Left lung (tissue), 10 donors: ENCODE measurements around the gene TMEM260. TPM values are rescaled to one million over a fixed set of nuclear protein-coding genes. Genes with fewer than 3 reads are reported as not detected.
A peak's percentile ranks its signal among the peaks of the same experiment; 100 is the strongest.

Experiments used
- ATAC-seq: fragments of 200-7000 bp; cut with Tn5 transposase; one replicate; pipeline ENCODE4 v1.9.1; 2020; ENCODE audit warnings: moderate library complexity
- DNase-seq, 4 donors: peaks; one replicate each; pipeline ENCODE4 v3.0.0-alpha.2; 2013 to 2020
- H3K27ac ChIP-seq, 2 donors: fragments of 200-600 bp; sonication (generic) in 1 of 2; one replicate each; pipeline versions ENCODE4 v1.5.0 to v1.8.0; 2020 to 2021
- H3K27me3 ChIP-seq, 2 donors: fragments of 200-600 bp; sonication (generic) in 1 of 2; one replicate each; pipeline versions ENCODE4 v1.5.0 to v1.8.0; 2020 to 2021
- H3K36me3 ChIP-seq, 2 donors: fragments of 200-600 bp; sonication (generic) in 1 of 2; one replicate each; pipeline versions ENCODE4 v1.5.0 to v1.8.0; 2020 to 2021
- H3K4me1 ChIP-seq, 2 donors: fragments of 200-600 bp; one replicate each; pipeline ENCODE4 v1.8.0; 2021
- H3K4me3 ChIP-seq, 2 donors: fragments of 200-600 bp; sonication (generic) in 1 of 2; one replicate each; pipeline versions ENCODE4 v1.5.0 to v1.8.0; 2020 to 2021; ENCODE audit warnings: mild to moderate bottlenecking in 1 of 2
- H3K9me3 ChIP-seq, 2 donors: fragments of 200-600 bp; sonication (generic) in 1 of 2; one replicate each; pipeline versions ENCODE4 v1.5.0 to v1.8.0; 2020 to 2021
- intact Hi-C, 2 donors: fragments of 100-400 bp; cut with DNase I; formaldehyde crosslinking; loops; one replicate each; pipeline versions ENCODE4 v1.11.2 to v1.14.2; 2022
- polyA plus RNA-seq, 6 donors: library from polyadenylated mRNA; unstranded; fragments of 120-200 nt; gene quantifications; one replicate each; pipeline ENCODE4 v1.2.1, GENCODE V29; 2013; ENCODE audit not compliant: insufficient read length in 6 of 6
- total RNA-seq, 2 donors: library from RNA; stranded (reverse); fragmentation: NEBNext Ultra II Directional; extraction: Animal tissue kit (Norgen Biotek cat#: 25700); gene quantifications; one replicate each; pipeline ENCODE4 v1.2.1, GENCODE V29; 2021
- TF ChIP-seq, protein P1 (sequence below), 2 donors: fragments of 200-600 bp; sonication (generic) in 1 of 2; IDR thresholded peaks; one replicate each; pipeline versions ENCODE4 v1.5.0 to v1.8.0; 2021; ENCODE audit warnings: antibody characterized with exemption in 2 of 2
- donor health status: DM: no; HTN: yes; CAD: no.
- donor health status: DM: no; HTN: no; CAD: no.

TMEM260 gene
- total and polyA plus RNA-seq, 8 donors, result 24.2 to 34.9 (median 28.7) TPM

DNA sequence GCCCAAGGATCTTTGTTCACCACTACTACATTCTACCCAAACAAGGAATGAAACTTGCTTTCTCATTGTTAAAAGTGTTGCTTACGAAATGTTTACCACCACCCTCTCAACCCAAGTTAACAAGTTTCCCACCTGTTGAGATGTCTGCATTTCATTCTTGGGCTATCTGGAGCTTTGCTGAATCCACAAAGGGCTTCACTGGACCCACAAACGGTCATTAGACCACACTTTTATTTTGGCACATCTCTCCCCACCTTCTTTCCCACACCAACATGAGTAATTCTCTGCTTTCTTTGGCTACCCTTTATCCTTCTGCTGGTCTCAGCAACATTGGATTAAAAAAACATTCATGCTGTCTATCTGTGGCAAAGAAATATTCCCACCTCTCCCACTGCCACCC, 78.0 kb downstream of the TMEM260 start:
- Histone ChIP-seq H3K27me3 (no peaks in the 10 kb centered on the region), H3K9me3 (no peaks in the 10 kb centered on the region), H3K27ac (no peak overlapping the region), H3K36me3 (no peaks in the 10 kb centered on the region), H3K4me3 (no peak overlapping the region), H3K4me1 (no peaks in the 10 kb centered on the region)
- ATAC-seq, result no peak
- DNase-seq, result no peak
- intact Hi-C loops, result no loop called here
- TF ChIP-seq, protein P1, sequence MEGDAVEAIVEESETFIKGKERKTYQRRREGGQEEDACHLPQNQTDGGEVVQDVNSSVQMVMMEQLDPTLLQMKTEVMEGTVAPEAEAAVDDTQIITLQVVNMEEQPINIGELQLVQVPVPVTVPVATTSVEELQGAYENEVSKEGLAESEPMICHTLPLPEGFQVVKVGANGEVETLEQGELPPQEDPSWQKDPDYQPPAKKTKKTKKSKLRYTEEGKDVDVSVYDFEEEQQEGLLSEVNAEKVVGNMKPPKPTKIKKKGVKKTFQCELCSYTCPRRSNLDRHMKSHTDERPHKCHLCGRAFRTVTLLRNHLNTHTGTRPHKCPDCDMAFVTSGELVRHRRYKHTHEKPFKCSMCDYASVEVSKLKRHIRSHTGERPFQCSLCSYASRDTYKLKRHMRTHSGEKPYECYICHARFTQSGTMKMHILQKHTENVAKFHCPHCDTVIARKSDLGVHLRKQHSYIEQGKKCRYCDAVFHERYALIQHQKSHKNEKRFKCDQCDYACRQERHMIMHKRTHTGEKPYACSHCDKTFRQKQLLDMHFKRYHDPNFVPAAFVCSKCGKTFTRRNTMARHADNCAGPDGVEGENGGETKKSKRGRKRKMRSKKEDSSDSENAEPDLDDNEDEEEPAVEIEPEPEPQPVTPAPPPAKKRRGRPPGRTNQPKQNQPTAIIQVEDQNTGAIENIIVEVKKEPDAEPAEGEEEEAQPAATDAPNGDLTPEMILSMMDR (IDR thresholded peaks at IDR 0.05), result no peak

DNA sequence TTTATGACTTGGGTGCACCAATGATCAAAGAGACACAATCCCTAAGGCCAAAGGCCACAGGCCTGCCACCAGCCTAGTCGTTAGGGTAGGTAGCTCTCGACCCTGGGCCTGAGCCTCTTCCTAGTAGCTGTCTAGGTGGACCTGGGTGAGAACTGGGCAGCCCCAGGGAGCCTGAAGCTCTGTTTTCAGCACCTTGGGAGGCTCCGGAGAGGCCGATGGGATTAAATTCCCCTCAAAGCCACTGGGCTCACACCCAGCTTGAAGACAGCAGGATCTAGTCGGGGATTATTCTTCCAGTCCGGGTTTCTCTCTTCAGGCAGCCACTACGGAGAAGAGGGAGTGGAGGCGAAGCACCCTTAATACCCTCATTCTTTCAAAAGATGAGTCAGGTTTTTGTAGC, 79.8 kb downstream of the TMEM260 start:
- no peak for ATAC-seq
- no peak overlapping the region for H3K27ac ChIP-seq
- no peaks in the 10 kb centered on the region for H3K9me3 ChIP-seq
- no peak for DNase-seq
- H3K27me3 ChIP-seq, result no peaks in the 10 kb centered on the region
- intact Hi-C loops, result no loop called here
- no peak overlapping the region for H3K4me3 ChIP-seq
- TF ChIP-seq, protein P1 (IDR thresholded peaks at IDR 0.05), result no peak
- no peaks in the 10 kb centered on the region for H3K36me3 ChIP-seq
- H3K4me1 ChIP-seq, result no peaks in the 10 kb centered on the region

DNA sequence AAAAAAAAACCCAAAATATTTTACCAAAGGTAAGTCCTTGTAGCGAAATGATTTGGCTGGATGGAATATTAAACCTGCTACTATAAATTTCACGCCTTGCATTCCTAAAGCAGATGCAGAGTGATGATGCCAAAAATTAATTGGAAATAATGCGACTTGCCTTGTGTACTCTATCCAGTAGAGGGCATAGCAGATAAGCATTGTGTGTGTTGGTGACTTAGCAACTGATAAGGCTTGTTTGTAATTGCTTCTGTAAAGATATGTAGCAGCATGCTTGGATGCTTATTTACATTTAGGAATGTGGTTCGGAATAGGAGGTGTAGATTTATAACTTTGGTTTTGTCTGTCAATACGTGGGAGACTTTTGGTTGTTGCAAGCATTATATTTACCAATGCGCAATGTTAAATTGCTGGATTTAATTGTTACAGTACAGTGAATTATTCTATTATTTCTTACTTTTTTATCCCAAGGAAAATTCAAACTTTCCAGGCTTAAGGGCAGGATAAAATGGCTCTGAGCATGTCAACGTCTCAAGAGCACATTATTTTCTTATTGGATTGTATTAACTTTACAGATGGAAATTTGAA, 80.5 kb downstream of the TMEM260 start:
- peak in 1 of 4 donors; percentile 36 for DNase-seq
- intact Hi-C loops, result no loop called here
- Histone ChIP-seq H3K4me3 (no peak overlapping the region), H3K9me3 (no peaks in the 10 kb centered on the region), H3K27ac (no peak overlapping the region), H3K4me1 (no peaks in the 10 kb centered on the region), H3K36me3 (no peaks in the 10 kb centered on the region), H3K27me3 (no peaks in the 10 kb centered on the region)
- TF ChIP-seq, protein P1 (IDR thresholded peaks at IDR 0.05), result peak; percentile 25 to 47
- ATAC-seq, result peak; percentile 91

DNA sequence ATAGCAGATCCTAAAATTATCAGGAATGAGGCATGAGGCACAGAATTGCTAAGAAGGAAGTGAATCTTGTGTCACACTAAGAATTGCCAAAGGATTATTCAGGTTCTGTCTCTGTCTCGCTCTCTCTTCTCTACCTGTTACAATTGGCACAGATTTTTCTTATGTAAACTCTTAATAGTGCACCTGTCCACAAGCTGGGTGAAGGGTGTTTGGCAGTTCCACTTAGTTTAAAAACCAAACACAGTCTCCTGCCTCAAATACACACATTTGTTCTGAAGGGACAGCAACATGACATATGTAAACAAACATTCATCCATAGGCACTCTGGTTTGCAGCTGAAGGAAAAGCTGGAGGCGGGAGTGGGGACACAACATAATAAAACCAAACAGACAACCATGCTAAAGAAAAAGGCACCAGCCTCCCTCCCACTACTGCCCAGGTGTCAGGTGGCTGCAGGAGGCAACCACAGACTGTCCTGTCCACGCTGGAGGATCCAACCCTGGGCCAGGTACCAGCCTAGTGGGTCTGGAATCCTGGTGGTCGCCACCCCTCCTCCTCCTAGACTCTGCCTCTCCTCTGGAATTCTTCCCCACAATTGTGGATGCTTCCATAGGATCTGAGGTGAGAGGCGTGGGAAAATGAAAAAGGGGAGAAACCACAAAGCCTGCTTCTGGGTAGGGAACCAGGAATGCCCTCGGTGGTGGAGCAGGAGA, 81.2 kb downstream of the TMEM260 start:
- no peaks in the 10 kb centered on the region for H3K9me3 ChIP-seq
- H3K36me3 ChIP-seq, result no peaks in the 10 kb centered on the region
- no peak overlapping the region for H3K27ac ChIP-seq
- intact Hi-C loops, result no loop called here
- H3K4me1 ChIP-seq, result no peaks in the 10 kb centered on the region
- TF ChIP-seq, protein P1 (IDR thresholded peaks at IDR 0.05), result no peak
- DNase-seq (no peak), ATAC-seq (peak; percentile 62)
- H3K27me3 ChIP-seq, result no peaks in the 10 kb centered on the region
- no peak overlapping the region for H3K4me3 ChIP-seq

DNA sequence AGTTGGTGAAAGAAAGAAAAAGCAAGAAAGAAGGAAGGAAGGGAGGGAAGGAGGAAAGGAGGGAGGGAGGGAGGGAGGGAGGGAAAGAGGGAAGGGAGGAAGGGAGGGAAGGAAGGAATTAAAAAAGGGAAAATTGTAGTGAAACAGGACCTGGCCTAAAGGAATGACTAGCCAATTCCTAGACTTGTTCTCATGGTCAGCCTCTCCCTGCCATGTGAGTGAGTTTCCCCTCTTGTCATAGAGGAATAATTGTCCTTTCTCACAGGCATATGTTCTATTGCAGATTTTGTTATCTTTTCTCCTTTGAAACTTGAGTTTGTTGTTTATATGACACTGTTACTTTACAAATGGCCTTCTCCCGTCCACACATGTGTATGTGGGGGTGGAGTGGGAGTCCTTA, 81.9 kb downstream of the TMEM260 start:
- intact Hi-C loops, result no loop called here

More for the DNA sequence above, 81.9 kb downstream of the TMEM260 start:
- no peaks in the 10 kb centered on the region for H3K36me3 ChIP-seq
- H3K9me3 ChIP-seq, result no peaks in the 10 kb centered on the region
- H3K4me1 ChIP-seq, result no peaks in the 10 kb centered on the region
- no peak overlapping the region for H3K4me3 ChIP-seq
- no peak for DNase-seq
- no peak overlapping the region for H3K27ac ChIP-seq
- no peaks in the 10 kb centered on the region for H3K27me3 ChIP-seq
- TF ChIP-seq, protein P1 (IDR thresholded peaks at IDR 0.05), result no peak
- ATAC-seq, result no peak
